ENCODE data around the gene CCNK.
A peak's percentile ranks its signal among the peaks of the same experiment; 100 is the strongest.

The CCNK gene

GRCh38 chr14:99481745-99482099, 513 bp downstream of the CCNK start:
- Histone ChIP-seq H3K4me1 (ENCODE audit: control insufficient read depth, low read length) (peaks cover 35% of the 10 kb centered on the region), H3K4me2 (ENCODE audit: low read length) (peak overlapping the region; percentile 95), H4K20me1 (ENCODE audit: control insufficient read depth, insufficient read depth, low read depth, low read length) (peaks cover 56% of the 10 kb centered on the region), H3K27me3 (ENCODE audit: control insufficient read depth, low read length) (no peaks in the 10 kb centered on the region), H3K79me2 (ENCODE audit: control insufficient read depth, low read length) (peaks cover 90% of the 10 kb centered on the region), H3K4me3 (ENCODE audit: low read length) (peak overlapping the region; percentile 99), H3K9me3 (ENCODE audit: control insufficient read depth, insufficient read depth, low read length) (no peaks in the 10 kb centered on the region), H3K36me3 (ENCODE audit: control insufficient read depth, low read length) (peaks cover 8% of the 10 kb centered on the region), H3K9me2 (replicated peaks; ENCODE audit: control insufficient read depth, low read length) (no peaks in the 10 kb centered on the region), H3F3A (ENCODE audit: control insufficient read depth, insufficient read depth) (no peaks in the 10 kb centered on the region), H3K27ac (ENCODE audit: low read depth, low read length) (peak overlapping the region; percentile 37)
- TF ChIP-seq EZH2phosphoT487 (IDR thresholded peaks at IDR 0.05; ENCODE audit: borderline replicate concordance, low read length) (no peak), CTCF (IDR thresholded peaks at IDR 0.05; ENCODE audit: low read depth, low read length, poor library complexity, severe bottlenecking) (no peak)

GRCh38 chr14:99484106-99484505, 2.9 kb downstream of the CCNK start:
- Histone ChIP-seq H3K9me3 (ENCODE audit: control insufficient read depth, insufficient read depth, low read length) (no peaks in the 10 kb centered on the region), H3K36me3 (ENCODE audit: control insufficient read depth, low read length) (peaks cover 8% of the 10 kb centered on the region), H3K4me1 (ENCODE audit: control insufficient read depth, low read length) (peaks cover 23% of the 10 kb centered on the region), H3K79me2 (ENCODE audit: control insufficient read depth, low read length) (peaks cover 90% of the 10 kb centered on the region), H3K9me2 (replicated peaks; ENCODE audit: control insufficient read depth, low read length) (no peaks in the 10 kb centered on the region), H3K4me3 (ENCODE audit: low read length) (no peak overlapping the region), H3K27ac (ENCODE audit: low read depth, low read length) (no peak overlapping the region), H3K4me2 (ENCODE audit: low read length) (no peak overlapping the region), H3F3A (ENCODE audit: control insufficient read depth, insufficient read depth) (no peaks in the 10 kb centered on the region), H3K27me3 (ENCODE audit: control insufficient read depth, low read length) (no peaks in the 10 kb centered on the region), H4K20me1 (ENCODE audit: control insufficient read depth, insufficient read depth, low read depth, low read length) (peaks cover 61% of the 10 kb centered on the region)
- no peak for TF ChIP-seq EZH2phosphoT487 (IDR thresholded peaks at IDR 0.05; ENCODE audit: borderline replicate concordance, low read length)
- TF ChIP-seq CTCF (IDR thresholded peaks at IDR 0.05; ENCODE audit: low read depth, low read length, poor library complexity, severe bottlenecking) = no peak

- Histone ChIP-seq H3F3A (ENCODE audit: control insufficient read depth, insufficient read depth) (no peaks in the 10 kb centered on the region), H3K9me2 (replicated peaks; ENCODE audit: control insufficient read depth, low read length) (no peaks in the 10 kb centered on the region), H3K9me3 (ENCODE audit: control insufficient read depth, insufficient read depth, low read length) (no peaks in the 10 kb centered on the region), H3K4me1 (ENCODE audit: control insufficient read depth, low read length) (no peaks in the 10 kb centered on the region), H4K20me1 (ENCODE audit: control insufficient read depth, insufficient read depth, low read depth, low read length) (0 out of 2 replicates have a peak, but pooled peaks cover 4% of the 10 kb centered on the region), H3K4me3 (ENCODE audit: low read length) (no peak overlapping the region), H3K27me3 (ENCODE audit: control insufficient read depth, low read length) (no peaks in the 10 kb centered on the region), H3K27ac (ENCODE audit: low read depth, low read length) (no peak overlapping the region), H3K79me2 (ENCODE audit: control insufficient read depth, low read length) (peaks cover 7% of the 10 kb centered on the region), H3K4me2 (ENCODE audit: low read length) (no peak overlapping the region), H3K36me3 (ENCODE audit: control insufficient read depth, low read length) (peaks cover 75% of the 10 kb centered on the region)
- TF ChIP-seq EZH2phosphoT487 (IDR thresholded peaks at IDR 0.05; ENCODE audit: borderline replicate concordance, low read length) (no peak), CTCF (IDR thresholded peaks at IDR 0.05; ENCODE audit: low read depth, low read length, poor library complexity, severe bottlenecking) (no peak)
These were observed 16.1 kb downstream of the CCNK start for GRCh38 chr14:99497341-99497740.

GRCh38 chr14:99497894-99498293, 16.7 kb downstream of the CCNK start:
- Histone ChIP-seq H3K27me3 (ENCODE audit: control insufficient read depth, low read length) (no peaks in the 10 kb centered on the region), H3K79me2 (ENCODE audit: control insufficient read depth, low read length) (peaks cover 2% of the 10 kb centered on the region), H3K27ac (ENCODE audit: low read depth, low read length) (no peak overlapping the region), H3K4me3 (ENCODE audit: low read length) (no peak overlapping the region), H3K36me3 (ENCODE audit: control insufficient read depth, low read length) (peaks cover 75% of the 10 kb centered on the region), H3F3A (ENCODE audit: control insufficient read depth, insufficient read depth) (no peaks in the 10 kb centered on the region), H3K4me1 (ENCODE audit: control insufficient read depth, low read length) (no peaks in the 10 kb centered on the region), H3K4me2 (ENCODE audit: low read length) (no peak overlapping the region), H4K20me1 (ENCODE audit: control insufficient read depth, insufficient read depth, low read depth, low read length) (no peaks in the 10 kb centered on the region), H3K9me2 (replicated peaks; ENCODE audit: control insufficient read depth, low read length) (no peaks in the 10 kb centered on the region), H3K9me3 (ENCODE audit: control insufficient read depth, insufficient read depth, low read length) (no peaks in the 10 kb centered on the region)
- TF ChIP-seq CTCF (IDR thresholded peaks at IDR 0.05; ENCODE audit: low read depth, low read length, poor library complexity, severe bottlenecking) = no peak
